Adrenal gland (tissue), 12 donors: ENCODE measurements around the gene NFATC1. TPM values are rescaled to one million over a fixed set of nuclear protein-coding genes. Genes with fewer than 3 reads are reported as not detected.

ENCODE experiments used
- DNase-seq, 7 donors: peaks; one replicate each; pipeline ENCODE4 v3.0.0-alpha.2; 2019 to 2020
- H3K27ac ChIP-seq, 5 donors: fragments of 200-600 bp; sonication (generic) in 4 of 5; 1 replicate in 3 of 5; 2 replicates in 2 of 5; pipeline versions ENCODE4 v1.5.1 to v1.8.0; 2016 to 2020; ENCODE audit warnings: mild to moderate bottlenecking in 1 of 5
- H3K27me3 ChIP-seq: fragments of 200-600 bp; 2 replicates; pipeline ENCODE4 v1.8.0; 2021
- H3K36me3 ChIP-seq, 2 donors: fragments of 200-600 bp; replicated peaks in 1 of 2; 1 replicate in 1 of 2; 2 replicates in 1 of 2; pipeline versions ENCODE4 v1.5.1 to v1.8.0; 2018 to 2022
- H3K4me1 ChIP-seq, 2 donors: fragments of 200-600 bp; replicated peaks in 1 of 2; 1 replicate in 1 of 2; 2 replicates in 1 of 2; pipeline versions ENCODE4 v1.5.1 to v1.8.0; 2018 to 2021
- H3K4me3 ChIP-seq, 4 donors: fragments of 200-600 bp; sonication (generic) in 3 of 4; one replicate each; pipeline ENCODE4 v1.5.1; 2016 to 2018
- H3K9me3 ChIP-seq, 3 donors: fragments of 200-600 bp; sonication (generic) in 1 of 3; replicated peaks in 1 of 3; 1 replicate in 2 of 3; 2 replicates in 1 of 3; pipeline versions ENCODE4 v1.5.1 to v1.8.0; 2016 to 2021
- CTCF ChIP-seq, 6 experiments: fragments of 450-650 bp in 4 of 6; fragments of 200-600 bp in 2 of 6; sonication (generic) in 1 of 6; IDR thresholded peaks; 1 replicate in 5 of 6; 2 replicates in 1 of 6; pipeline versions ENCODE4 v1.5.1 to v1.8.0; 2016 to 2021; ENCODE audit warnings: antibody characterized with exemption in 6 of 6, mild to moderate bottlenecking in 2 of 6, moderate library complexity in 1 of 6
- POLR2A ChIP-seq, 2 donors: fragments of 450-650 bp; IDR thresholded peaks; one replicate each; pipeline ENCODE4 v1.6.1; 2017; ENCODE audit warnings: antibody characterized with exemption in 2 of 2, mild to moderate bottlenecking in 2 of 2, moderate library complexity in 1 of 2
- WGBS, 4 donors: extraction: QIAGEN DNeasy Blood & Tissue Kit in 2 of 4; methylation state at CpG; one replicate each; pipeline versions ENCODE4 v1.1.5 to v1.1.7; 2013 to 2017; 5-methylcytosine and 5-hydroxymethylcytosine counted together
- intact Hi-C, 2 donors: fragments of 100-400 bp; cut with DNase I; formaldehyde crosslinking; loops; one replicate each; pipeline versions ENCODE4 v1.14.1 to v1.15.0; 2022 to 2023
- polyA plus RNA-seq, 3 donors: library from polyadenylated mRNA; stranded (reverse); fragments of 200-250 nt in 2 of 3; fragments of 350-450 nt in 1 of 3; fragmentation: Illumina TruSeq in 1 of 3; extraction: RNeasy Lipid Tissue Mini Kit (QIAGEN cat#74804) in 1 of 3; gene quantifications; one replicate each; pipeline ENCODE4 v1.2.3, GENCODE V29; 2013 to 2014
- total RNA-seq, 9 donors: library from RNA; depleted of rRNA in 4 of 9; stranded (reverse); fragments of >200 nt in 4 of 9; fragments of 120-200 nt in 1 of 9; fragmentation: NEBNext Ultra II Directional in 1 of 9; extraction: Animal tissue kit (Norgen Biotek cat#: 25700) in 1 of 9; gene quantifications; one replicate each; pipeline versions ENCODE4 v1.1.0 to v1.2.4, GENCODE V29; 2013 to 2023
- donor health status: healthy with polysubstance abuse.
- donor health status: Bipolar disorder and iron deficiency.
- donor health status: DM: yes; HTN: yes; CAD: no.
- donor health status: DM: no; HTN: no; CAD: no.
- donor health status: DM: no; HTN: no; CAD: no.
- donor health status: DM: yes; HTN: yes; CAD: no.

The NFATC1 gene
- total and polyA plus RNA-seq, 12 donors = 0.50 to 20.9 (median 6.7) TPM

GRCh38 chr18:79446931-79447330 lies 51.2 kb downstream of the NFATC1 start:
- intact Hi-C loops = loop anchor here in 1 of 2 donors (10.0 kb wide), 1 partner anchor 62 kb away; no protein-coding TSS in a partner anchor
- H3K4me1 ChIP-seq = no peaks in the 10 kb centered on the region
- no peak overlapping the region for H3K27ac ChIP-seq
- no peak for DNase-seq
- 92 to 95% (median 94%) methylated on average over 12 to 24 of the region's 24 CpGs for WGBS, 4 donors
- TF ChIP-seq CTCF (IDR thresholded peaks at IDR 0.05) = no peak
- TF ChIP-seq POLR2A (IDR thresholded peaks at IDR 0.05) = no peak
- no peaks in the 10 kb centered on the region for H3K27me3 ChIP-seq
- peaks cover 0 to 14% of the 10 kb centered on the region in 2 donors for H3K36me3 ChIP-seq
- no peak overlapping the region for H3K4me3 ChIP-seq
- H3K9me3 ChIP-seq = no peaks in the 10 kb centered on the region

DNA sequence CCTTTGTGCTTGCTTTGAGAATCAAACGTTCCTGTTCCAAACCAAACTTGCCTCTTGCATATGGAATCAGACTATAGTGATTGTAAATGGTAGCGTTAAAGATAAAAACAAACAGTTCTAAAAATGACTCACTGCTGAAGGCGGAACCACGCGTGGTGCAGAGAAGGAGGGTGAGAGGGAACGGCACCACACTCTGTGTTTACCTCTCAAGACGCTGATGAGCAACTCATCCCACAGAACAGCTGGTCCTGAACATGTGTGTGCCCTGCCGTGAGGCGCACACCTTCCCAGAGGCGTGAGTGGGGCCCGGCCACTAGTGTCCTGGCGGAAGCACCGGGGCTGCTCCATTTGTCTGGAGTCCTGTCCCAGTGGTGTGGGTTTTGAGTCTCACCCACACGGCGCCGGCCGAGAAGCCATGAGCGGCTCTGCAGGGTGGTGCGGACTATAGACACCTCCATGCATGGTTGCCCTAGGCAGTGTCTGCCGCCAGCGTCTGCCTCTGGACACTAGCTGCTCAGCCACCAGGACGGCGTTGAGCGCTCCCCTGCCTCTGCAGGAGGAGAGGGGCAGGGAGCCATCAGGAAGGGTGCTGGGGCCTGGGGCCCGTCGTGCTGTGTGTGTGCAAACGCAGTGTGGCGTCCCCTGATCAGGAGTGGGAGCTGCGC lies 52.1 kb downstream of the NFATC1 start:
- intact Hi-C loops = loop anchor here in 1 of 2 donors (10.0 kb wide), 1 partner anchor 63 kb away; no protein-coding TSS in a partner anchor
- TF ChIP-seq CTCF (IDR thresholded peaks at IDR 0.05) (no peak), POLR2A (IDR thresholded peaks at IDR 0.05) (no peak)
- DNase-seq = no peak
- H3K27ac ChIP-seq = no peak overlapping the region
- no peaks in the 10 kb centered on the region for H3K9me3 ChIP-seq
- no peak overlapping the region for H3K4me3 ChIP-seq
- no peaks in the 10 kb centered on the region for H3K4me1 ChIP-seq
- no peaks in the 10 kb centered on the region for H3K27me3 ChIP-seq
- H3K36me3 ChIP-seq = peaks cover 0 to 18% of the 10 kb centered on the region in 2 donors
- 86 to 94% (median 91%) methylated on average over 7 to 29 of the region's 29 CpGs for WGBS, 4 donors

DNA sequence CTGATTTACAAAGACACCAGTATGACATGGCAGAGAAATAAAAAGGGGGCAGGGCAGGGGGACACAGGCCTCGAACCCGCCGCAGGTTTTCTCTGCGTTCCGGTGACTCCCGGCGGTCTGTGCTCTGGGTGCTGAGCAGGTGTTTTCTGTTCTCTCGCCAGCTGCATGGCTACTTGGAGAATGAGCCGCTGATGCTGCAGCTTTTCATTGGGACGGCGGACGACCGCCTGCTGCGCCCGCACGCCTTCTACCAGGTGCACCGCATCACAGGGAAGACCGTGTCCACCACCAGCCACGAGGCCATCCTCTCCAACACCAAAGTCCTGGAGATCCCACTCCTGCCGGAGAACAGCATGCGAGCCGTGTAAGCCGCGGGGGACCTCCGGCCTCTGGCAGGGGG lies 52.9 kb downstream of the NFATC1 start:
- Histone ChIP-seq H3K27me3 (no peaks in the 10 kb centered on the region), H3K4me1 (no peaks in the 10 kb centered on the region), H3K36me3 (peaks cover 0 to 23% of the 10 kb centered on the region in 2 donors), H3K4me3 (no peak overlapping the region), H3K9me3 (no peaks in the 10 kb centered on the region), H3K27ac (no peak overlapping the region)
- 93 to 97% (median 94%) methylated on average over 13 to 25 of the region's 25 CpGs for WGBS, 4 donors
- TF ChIP-seq POLR2A (IDR thresholded peaks at IDR 0.05) = no peak
- no peak for TF ChIP-seq CTCF (IDR thresholded peaks at IDR 0.05)
- intact Hi-C loops = loop anchor here in 1 of 2 donors (10.0 kb wide), 1 partner anchor 64 kb away; no protein-coding TSS in a partner anchor
- DNase-seq = no peak

DNA sequence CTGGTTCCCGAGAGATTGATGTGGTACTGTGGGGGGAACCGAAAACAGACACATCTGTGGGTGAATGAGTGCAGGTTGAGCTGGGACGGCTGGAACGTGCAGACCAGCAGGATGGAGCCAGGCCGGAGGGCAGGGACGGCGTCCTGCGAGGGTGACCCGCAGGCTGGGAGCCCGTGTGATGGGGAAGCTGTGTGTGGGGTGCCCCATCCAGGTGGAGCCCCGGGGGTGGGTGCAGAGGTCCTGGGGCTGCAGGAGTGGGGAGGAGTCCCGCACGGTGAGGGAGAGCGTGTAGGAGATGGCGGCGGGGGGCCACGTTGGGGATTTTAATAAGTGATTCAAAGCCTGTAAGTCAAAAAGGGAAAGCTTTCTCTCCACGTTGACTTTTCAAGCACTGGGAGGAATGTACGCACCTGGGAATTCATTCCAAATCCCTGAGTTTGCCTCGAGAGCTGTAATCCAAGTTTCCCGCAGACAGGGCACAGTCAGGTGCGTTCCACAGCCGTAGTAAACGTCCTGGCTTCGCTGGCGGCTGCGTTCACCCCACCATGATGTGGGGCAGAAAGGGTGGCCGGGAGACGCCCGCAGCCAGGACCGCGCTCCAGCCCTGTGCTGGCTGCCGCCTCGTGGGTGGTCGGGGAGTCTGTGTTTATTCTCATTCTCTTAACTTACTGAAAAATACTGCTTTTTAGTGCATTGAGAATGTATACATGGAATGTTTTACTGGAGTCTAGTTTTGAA lies 54.0 kb downstream of the NFATC1 start:
- H3K36me3 ChIP-seq = peaks cover 0 to 24% of the 10 kb centered on the region in 2 donors

More for the DNA sequence above, 54.0 kb downstream of the NFATC1 start:
- TF ChIP-seq POLR2A (IDR thresholded peaks at IDR 0.05) = no peak
- no peak for TF ChIP-seq CTCF (IDR thresholded peaks at IDR 0.05)
- no peak overlapping the region for H3K4me3 ChIP-seq
- intact Hi-C loops = loop anchor here in 1 of 2 donors (10.0 kb wide), 1 partner anchor 65 kb away; no protein-coding TSS in a partner anchor
- no peaks in the 10 kb centered on the region for H3K4me1 ChIP-seq
- no peaks in the 10 kb centered on the region for H3K27me3 ChIP-seq
- H3K9me3 ChIP-seq = no peaks in the 10 kb centered on the region
- no peak overlapping the region for H3K27ac ChIP-seq
- no peak for DNase-seq
- 91 to 94% (median 92%) methylated on average over 31 to 35 of the region's 35 CpGs for WGBS, 4 donors
